NB4 (cell line): ENCODE results near the gene LIPA.

Experiments used
- DNase-seq: peaks from one replicate; pipeline ENCODE4 v3.0.0; 2010; ENCODE audit warnings: low read depth
- H3K4me3 ChIP-seq: one replicate; pipeline ENCODE4 v1.5.1; 2011; ENCODE audit warnings: mild to moderate bottlenecking, low read depth, low read length, moderate library complexity
- MYC ChIP-seq: IDR thresholded peaks from 2 replicates; pipeline ENCODE4 v1.6.1; 2011; ENCODE audit warnings: low read depth, low read length
- POLR2A ChIP-seq: IDR thresholded peaks from 2 replicates; pipeline ENCODE4 v1.6.1; 2011; ENCODE audit warnings: mild to moderate bottlenecking; ENCODE audit not compliant: insufficient read length; ENCODE audit errors: extremely low read depth
- TF ChIP-seq, protein P1 (sequence below): IDR thresholded peaks from one replicate; pipeline ENCODE4 v1.5.1; 2012; ENCODE audit warnings: low read depth, low read length
- TF ChIP-seq, protein P2 (sequence below): IDR thresholded peaks from 2 replicates; pipeline ENCODE4 v1.6.1; 2011; ENCODE audit warnings: low read depth, low read length

LIPA gene

DNA sequence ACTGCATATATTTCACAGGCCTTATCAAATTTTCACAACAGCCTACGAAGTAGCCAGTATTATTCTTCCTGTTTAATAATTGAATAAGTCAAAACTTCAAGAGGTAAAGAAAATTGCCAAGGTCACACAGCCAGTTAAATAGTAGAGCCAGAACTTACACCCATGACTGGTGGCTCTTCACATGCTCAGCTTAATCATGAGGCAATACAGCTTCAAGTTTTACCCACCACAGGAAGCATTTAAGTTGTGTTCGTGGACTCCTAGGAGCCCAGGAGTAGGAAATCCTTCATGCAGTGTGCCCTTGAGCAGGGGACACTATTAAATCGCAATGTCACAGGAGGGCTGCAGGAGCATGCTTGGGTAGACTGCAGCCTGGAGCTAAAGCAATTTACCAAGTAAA is 11.1 kb downstream of the LIPA start:
- no peak for DNase-seq

DNA sequence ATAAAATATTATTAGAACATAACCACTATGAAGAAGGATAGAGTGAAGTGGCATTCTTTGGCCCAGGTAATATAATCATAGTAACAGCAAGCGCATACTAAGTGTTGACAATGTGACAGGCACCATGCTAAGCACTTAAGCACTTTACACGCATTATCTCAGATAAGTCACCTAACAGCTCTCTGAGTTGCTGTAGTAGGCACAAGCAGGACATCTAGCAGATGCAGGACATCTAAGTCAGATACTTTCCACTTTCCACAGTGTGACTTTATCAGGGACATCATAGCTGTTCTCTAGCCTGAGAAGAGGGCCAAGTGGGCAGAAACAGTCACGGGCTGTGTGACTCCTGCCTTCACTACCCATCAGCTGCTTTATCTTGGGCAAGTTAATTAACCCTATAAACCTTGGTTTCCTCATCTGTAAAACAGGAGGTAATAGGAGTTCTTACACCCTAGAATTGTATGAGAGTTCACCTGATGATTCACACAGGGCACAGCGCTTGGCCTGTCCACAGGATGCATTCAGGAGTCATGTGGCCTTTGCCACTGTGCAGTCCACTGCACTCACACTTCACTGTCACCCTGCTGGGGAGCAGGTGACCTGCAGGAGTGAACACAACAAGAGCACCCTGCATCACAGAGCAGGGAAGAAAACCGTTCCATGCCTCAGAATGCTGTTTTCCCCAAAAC is 12.5 kb downstream of the LIPA start:
- TF ChIP-seq POLR2A (no peak), MYC (no peak)
- TF ChIP-seq, protein P1, sequence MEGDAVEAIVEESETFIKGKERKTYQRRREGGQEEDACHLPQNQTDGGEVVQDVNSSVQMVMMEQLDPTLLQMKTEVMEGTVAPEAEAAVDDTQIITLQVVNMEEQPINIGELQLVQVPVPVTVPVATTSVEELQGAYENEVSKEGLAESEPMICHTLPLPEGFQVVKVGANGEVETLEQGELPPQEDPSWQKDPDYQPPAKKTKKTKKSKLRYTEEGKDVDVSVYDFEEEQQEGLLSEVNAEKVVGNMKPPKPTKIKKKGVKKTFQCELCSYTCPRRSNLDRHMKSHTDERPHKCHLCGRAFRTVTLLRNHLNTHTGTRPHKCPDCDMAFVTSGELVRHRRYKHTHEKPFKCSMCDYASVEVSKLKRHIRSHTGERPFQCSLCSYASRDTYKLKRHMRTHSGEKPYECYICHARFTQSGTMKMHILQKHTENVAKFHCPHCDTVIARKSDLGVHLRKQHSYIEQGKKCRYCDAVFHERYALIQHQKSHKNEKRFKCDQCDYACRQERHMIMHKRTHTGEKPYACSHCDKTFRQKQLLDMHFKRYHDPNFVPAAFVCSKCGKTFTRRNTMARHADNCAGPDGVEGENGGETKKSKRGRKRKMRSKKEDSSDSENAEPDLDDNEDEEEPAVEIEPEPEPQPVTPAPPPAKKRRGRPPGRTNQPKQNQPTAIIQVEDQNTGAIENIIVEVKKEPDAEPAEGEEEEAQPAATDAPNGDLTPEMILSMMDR: no peak
- TF ChIP-seq, protein P2, sequence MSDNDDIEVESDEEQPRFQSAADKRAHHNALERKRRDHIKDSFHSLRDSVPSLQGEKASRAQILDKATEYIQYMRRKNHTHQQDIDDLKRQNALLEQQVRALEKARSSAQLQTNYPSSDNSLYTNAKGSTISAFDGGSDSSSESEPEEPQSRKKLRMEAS: no peak
- H3K4me3 ChIP-seq: no peak overlapping the region
- DNase-seq: no peak

More for the DNA sequence above, 11.1 kb downstream of the LIPA start:
- TF ChIP-seq, protein P1: no peak
- TF ChIP-seq, protein P2: no peak
- H3K4me3 ChIP-seq: no peak overlapping the region

DNA sequence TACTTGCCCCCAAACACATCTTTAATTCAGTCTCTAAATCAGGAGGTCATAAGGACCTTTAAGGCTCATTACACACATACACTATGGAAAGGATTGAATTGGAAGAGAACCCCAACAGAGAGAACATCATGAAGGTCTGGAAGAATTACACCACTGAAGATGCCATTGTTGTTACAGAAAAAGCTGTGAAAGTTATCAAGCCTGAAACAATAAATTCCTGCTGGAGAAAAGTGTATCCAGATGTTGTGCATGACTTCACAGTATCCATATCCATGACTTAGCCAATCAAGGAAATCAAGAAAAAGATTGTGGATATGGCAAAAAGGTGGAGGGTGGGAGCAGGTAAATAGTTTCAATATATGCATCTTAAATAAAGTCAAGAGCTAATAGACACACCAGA is 13.7 kb downstream of the LIPA start:
- no peak overlapping the region for H3K4me3 ChIP-seq
- TF ChIP-seq, protein P2: no peak
- TF ChIP-seq, protein P1: no peak
- no peak for TF ChIP-seq POLR2A
- TF ChIP-seq MYC: no peak
- DNase-seq: no peak

DNA sequence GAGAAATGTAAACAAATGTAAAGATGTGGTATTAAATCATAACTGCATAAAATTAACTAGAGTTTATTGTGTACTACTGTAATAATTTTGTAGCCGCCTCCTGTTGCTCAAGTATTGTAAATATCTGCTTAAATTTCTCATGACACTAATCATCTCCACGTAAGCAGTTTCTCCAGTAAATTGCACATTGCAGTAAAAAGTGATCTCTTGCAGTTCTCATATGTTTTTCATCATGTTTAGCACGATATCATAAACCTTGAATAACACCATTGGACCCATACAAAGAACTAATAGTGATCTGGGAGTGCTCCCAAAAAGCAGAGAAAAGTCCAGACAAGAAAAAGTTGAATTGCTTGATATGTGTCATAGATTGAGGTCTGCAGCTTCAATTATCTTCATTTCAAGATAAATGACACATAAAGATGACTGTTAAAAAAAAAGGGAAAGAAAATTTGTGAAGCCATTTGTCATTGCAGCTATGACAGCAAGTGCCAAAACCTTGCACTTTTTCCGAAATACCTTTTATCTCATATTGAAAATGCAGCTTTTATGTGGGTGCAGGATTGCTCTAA is 15.3 kb downstream of the LIPA start:
- DNase-seq: no peak
- H3K4me3 ChIP-seq: no peak overlapping the region
- TF ChIP-seq MYC (no peak), POLR2A (no peak)
- TF ChIP-seq, protein P2: no peak
- TF ChIP-seq, protein P1: no peak

DNA sequence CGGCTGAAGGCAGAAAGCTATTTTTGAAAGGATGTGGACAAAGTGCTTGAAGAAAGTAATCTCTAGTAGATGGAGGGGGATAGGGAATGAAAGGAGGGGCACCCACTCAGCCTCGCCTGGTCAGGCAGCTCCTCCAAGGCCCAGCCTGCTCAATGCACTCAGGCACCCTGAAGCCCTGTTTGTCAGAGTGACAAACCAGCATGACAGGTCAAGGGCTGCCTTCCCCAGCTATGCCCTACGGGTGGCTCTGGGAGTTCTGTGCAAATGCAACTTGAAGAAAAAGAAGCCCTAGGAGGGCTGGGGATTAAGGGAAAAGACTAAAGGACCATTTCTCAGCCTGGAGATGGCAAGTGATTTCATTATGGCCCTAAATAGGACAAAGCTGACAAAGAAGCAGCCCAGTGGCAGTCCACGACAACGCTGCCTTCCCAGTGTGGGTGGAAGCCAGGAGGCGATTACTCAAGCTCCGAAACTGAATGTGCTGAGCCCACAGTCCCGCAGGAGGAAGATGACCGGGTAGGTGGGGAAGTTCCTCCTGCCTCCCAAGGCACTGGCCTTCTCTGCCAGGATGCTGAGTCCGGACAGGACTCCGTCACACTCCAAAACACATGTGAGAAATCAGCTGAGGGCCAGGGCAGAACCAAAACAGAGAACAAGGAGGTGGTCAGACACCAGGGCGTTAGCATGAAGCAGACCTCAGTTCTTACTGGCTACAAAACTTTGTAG is 16.3 kb downstream of the LIPA start:
- no peak overlapping the region for H3K4me3 ChIP-seq
- TF ChIP-seq POLR2A (no peak), MYC (no peak)
- TF ChIP-seq, protein P1: no peak
- TF ChIP-seq, protein P2: no peak
- no peak for DNase-seq
